ENCODE data around the gene PHF19.

- no peak for TF ChIP-seq EZH2 (IDR thresholded peaks at IDR 0.05)
- TF ChIP-seq POLR2AphosphoS5 (IDR thresholded peaks at IDR 0.05; ENCODE audit: borderline replicate concordance, low read depth, low read length) = no peak
- TF ChIP-seq FOXP2 (optimal IDR thresholded peaks at IDR 0.05; ENCODE audit: control extremely low read depth, extremely low read length, insufficient read depth) = no peak
These were observed 9.2 kb downstream of the PHF19 start for GRCh38 chr9:120867676-120868338.
